DMS53 treated with DMSO at 0.1 percent for 48 hours (cell line): ENCODE results near the gene IL9R.
"Not testable (repeated sequence)": the region's sequence is repeated elsewhere in the genome, so short reads cannot be mapped to it uniquely, and the experiment has no call there.

Experiments used
- DNase-seq: peaks from one replicate; lab custom pipeline; 2025; ENCODE audit not compliant: unreplicated experiment; lab: John Stamatoyannopoulos, UW

IL9R gene, protein sequence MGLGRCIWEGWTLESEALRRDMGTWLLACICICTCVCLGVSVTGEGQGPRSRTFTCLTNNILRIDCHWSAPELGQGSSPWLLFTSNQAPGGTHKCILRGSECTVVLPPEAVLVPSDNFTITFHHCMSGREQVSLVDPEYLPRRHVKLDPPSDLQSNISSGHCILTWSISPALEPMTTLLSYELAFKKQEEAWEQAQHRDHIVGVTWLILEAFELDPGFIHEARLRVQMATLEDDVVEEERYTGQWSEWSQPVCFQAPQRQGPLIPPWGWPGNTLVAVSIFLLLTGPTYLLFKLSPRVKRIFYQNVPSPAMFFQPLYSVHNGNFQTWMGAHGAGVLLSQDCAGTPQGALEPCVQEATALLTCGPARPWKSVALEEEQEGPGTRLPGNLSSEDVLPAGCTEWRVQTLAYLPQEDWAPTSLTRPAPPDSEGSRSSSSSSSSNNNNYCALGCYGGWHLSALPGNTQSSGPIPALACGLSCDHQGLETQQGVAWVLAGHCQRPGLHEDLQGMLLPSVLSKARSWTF

DNA sequence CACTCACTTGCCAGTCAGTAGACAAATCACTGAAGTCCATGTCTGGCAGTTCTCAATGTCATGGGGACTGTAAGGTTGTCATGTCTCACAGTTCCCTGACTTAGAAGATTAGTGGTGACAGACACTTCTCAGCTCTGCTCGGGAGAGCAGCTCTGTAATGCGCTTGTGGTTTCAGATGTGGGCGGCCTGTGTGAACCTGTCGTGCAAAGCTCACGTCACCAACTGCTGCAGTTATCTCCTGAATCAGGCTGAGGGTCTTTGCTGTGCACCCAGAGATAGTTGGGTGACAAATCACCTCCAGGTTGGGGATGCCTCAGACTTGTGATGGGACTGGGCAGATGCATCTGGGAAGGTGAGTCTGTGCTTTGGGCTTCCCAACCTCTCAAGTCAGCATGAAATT is at the start of gene IL9R:
Gene IL9R, plus strand, starts transcription at position 261 of the 400 bp plus-strand sequence. Its CDS starts 64 bp downstream, at position 325.
- DNase-seq, result no peak

DNA sequence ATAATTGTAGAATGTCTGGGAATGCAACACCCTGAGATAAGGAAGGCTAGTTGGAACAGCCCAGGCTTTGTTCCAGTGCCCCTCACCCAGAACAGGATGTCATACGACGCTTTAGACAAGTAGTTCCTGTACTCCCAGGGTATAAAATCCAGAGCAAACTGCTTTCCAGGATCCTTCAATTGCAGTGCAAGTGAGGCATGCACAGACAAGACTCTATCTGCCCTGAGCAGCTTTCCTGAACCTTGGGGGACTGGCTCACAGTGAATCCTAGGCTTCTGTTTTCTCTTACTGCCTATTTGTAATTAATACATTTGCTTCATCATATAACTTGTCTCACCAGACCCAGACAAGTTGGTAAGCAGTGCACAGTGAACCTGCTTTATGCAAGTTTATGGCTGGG is 48.4 kb upstream of the IL9R start:
- no peak for DNase-seq

DNA sequence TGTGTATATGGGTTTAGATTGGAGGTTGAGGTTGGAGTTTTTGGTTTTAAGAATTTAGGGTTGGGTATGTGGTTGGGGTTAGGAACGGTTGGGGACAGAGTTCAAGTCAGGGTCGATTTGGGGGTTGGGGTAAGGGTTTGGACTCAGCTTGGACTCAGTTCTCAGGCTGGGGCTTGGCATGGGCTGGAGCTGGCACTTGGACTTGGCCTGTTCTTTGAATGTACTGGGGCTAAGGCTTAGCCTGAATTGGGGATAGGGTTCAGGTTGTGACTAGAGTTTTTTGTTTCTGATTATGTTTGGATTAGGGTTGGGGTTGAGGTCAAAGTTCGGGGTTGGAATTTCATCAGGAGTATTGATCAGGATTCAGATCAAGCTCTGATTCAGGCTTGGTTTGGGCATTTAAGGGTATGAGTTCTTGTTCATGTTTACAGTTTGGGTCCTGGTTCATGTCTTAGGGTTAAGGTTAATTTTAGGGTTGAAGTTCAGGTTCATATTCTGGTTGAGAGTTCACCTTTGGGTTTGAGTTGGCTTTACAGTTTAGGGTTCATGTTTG is 46.2 kb upstream of the IL9R start:
- no peak for DNase-seq

DNA sequence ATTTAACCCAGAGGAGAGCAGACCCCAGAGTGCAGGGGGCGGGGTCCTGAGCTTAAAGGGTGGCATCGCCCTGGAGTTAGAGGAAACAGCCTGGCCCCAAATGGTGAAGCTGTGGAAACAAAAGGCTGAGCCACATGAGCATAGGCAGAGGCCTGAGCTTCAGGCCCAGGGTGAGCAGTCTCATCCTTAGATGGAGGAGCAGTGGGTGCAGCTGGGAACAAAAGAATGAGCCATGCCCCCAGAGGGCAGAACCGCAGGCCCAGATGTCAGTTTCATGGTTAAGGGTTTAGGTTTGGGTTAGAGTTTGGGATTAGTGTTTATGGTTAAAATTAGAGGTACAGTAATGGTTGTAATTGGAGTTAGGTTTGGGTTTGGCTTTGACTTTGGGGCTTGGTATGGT is 44.4 kb upstream of the IL9R start:
- DNase-seq, result no peak

DNA sequence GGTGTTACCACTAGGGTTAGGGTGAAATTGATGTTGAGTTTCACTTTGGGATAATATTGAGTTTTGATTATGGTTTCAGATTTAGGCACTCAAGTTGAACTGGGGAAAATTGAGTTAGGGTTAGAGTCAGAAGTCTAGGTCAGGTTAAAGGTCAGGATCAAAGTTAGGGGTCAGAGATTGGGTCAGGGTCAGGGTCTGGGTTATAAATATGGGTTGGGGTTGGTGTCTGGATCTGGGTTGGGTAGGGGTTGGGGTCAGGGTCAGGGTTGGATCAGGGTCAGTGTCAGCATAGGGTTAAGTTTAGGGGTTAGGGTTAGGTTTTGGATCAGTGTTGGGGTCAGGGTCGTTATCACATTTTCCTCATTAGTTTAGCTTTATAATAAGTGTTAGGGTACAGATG is 42.7 kb upstream of the IL9R start:
- DNase-seq, result no peak

DNA sequence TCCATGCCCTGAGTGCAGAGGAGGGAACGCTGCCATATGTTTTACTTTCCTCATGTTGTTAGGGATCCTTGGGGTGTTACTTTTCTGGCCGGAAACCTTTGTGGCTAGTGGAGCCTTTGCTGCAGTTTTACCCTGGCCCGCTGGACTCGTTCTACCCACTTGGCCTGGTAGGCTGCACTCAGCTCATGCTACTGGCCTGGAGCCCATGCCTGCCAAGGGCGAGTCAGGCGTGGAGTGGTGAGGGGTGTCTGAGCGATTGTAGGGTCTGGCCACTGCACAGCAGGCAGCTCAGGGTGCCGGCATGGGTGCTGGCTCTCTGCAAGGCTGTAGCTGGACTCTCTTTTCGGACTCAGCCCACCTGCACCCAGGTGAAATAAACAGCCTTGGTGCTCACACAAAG is 41.4 kb upstream of the IL9R start:
- DNase-seq, result no peak

DNA sequence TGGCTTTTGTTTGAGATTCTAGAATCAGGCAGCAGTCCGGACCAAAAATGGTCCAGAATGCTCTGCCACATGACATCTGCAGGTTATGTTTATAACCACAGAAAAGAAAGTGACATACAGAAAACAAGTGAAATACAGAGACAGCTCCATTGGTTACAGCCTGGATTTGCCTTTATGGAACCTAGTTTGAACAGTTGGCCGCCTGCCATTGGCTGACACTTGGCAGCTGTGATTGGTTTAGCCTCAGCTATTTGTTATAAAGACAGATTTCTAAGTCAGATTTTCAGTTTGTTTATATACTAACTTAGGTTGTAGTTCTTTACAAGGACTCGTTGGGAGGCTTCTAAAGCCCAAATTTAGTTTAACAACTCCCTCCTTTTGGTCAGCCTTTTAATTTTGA is 40.8 kb upstream of the IL9R start:
- DNase-seq, result no peak

DNA sequence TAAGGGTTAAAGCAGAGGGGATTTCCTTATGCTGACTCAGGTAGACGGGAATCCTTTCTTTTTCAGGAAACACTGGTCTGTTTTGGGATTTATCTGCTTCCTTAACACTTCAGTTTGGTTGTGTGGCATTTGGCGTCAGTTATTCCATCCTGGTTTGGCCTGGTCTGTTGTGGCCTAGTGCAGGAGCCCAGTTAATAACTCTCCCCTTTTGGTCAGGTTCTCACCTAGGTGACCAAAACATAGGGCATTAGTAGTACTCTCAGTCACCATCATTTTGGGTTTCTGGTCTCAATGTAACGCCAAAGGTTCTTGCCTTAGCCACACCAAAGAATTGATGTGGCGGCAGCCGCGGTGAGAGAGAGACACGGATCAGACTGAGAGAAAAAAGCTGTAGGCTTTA is 39.7 kb upstream of the IL9R start:
- no peak for DNase-seq

DNA sequence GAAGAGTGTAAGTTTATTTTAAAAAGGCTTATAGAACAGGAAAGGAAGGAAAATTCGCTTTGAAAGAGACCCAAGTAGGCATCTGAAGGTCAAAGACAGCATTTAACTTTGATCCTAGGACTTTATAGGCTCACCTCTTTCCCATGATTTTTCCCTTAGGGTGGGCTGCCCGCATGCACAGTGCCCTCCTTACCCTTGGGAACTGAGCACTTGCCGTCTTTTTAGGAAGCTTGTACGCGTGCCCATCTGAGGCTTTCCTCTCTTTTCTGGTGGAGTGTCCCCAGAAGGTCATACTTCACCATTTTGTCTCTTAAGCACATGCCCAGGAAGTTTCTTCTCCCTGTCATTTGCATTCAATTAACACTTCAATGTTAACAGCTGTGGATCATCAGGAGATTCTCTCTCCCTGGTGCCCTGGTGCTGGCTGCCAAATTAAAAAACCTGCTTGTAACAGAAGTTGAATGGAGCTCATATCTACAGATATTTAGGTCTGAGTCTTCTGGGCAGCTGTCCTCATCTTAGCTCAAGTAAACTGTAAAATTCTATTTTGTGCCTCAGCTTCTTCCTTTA is 38.4 kb upstream of the IL9R start:
- no peak for DNase-seq

DNA sequence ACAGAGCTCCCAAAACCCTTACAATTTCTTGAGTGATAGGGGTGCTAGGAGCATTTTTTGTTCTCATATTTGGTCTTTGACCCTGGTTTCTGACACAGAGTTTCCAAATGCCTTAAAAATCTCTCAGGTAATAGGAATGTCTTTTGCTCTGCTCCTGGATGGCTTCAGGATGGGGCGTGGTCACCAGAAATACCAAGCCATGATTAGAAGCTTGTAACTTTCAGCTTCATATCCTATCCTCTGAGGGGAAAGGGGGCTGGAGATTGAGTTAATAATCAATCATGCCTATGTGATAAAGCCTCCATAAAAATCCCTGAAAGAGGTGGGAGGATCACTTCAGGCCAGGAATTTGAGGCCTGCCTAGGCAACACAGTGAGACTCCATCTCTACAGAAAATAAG is 34.6 kb upstream of the IL9R start:
- DNase-seq, result no peak

DNA sequence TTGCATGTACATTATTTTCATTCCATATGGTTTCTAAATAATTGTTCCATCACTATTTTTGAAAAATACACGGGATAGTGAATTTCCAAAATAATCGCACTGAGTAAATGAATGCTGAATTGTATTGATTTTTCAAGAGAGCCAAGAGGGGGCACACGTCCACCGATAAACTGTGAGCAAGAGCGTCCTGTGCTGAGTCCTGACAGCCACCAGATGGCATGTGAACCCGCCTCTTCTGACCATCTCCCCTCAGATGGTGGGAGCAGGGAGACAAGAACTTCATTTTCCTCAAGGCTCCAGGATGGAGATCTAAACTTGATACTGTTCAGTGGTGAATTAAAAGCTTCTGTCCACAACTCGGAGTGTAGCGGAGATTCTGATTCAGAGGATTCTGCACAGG is 30.6 kb upstream of the IL9R start:
- no peak for DNase-seq

DNA sequence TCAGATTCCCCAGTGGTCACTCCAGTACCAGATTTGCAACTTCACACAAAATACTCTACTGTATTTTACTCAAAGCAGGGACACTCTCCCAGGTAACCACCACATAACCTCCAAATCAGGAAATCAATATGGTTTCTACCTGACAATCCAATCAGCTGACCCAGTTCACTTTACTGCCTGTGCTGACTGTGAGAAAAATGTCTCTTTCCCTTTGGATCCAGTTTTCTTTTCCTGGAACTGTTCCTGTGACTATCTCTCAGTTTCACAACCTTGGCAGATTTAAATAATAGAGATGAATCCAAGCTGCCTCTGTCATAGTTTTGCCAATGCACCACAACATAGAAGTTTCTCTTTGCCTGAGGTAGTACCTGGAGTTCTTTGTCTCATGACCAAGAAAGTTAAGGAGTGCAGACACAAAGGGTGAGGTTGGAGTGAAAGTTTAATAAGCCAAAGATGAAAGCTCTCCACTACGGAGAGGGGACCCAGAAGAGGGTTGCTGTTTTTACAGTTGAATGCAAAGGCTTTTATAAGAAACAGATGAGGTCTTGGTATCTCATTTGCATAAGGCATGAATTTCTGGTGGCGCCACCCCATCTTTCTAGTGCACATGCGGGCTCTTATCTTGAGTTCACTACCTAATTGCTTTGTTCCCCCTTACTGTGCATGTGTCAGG is 29.7 kb upstream of the IL9R start:
- no peak for DNase-seq

DNA sequence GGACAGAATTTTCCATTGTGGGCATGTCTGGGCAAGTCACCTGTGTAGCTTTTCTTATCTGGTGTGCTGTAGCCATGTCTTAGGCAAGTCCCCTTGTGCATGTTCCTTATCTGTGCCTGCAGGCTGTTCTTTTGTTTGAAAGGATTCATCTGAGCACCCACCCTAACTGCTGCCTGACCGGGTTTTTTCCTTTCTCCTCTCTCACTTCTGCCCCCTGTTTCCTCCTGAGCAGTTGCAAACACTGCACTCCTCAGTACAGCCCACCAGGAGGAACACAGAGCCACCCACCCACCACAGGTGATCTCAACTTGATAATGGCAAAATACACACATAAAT is 29.2 kb upstream of the IL9R start:
- no peak for DNase-seq

DNA sequence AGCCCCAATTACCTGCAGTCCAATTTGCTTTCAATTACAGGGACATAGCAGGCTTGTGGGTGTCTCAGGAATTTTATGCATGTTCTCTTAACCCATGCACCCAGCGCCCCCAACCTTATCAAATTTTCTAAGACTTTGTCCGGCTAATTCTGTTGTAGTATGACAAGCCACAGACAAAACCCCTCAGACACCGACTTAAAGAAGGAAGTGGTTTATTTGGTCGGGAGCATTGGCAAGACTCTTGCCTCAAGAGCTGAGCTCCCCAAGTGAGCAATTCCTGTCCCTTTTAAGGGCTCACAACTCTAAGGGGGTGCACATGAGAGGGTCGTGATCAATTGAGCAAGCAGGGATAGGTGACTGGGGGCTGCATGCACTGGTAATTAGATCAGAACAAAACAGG is 28.7 kb upstream of the IL9R start:
- no peak for DNase-seq

DNA sequence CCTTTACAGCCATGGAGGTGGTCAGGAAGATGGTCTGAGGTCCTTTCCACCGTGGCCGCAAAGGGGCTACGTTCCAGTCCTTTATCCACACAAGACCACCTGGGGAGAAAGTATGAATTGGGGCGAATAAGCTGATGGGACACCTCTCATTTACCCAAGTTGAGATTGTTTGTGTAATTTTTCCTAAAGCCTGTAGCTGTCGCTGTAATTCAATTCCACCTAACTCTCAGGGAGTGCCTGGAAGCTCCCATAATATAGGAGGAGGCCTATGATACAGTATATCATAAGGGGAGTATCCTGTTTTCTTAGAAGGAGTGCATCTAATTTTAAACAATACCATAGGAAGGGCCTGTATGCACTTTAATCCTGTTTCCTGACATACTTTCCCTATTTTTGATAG is 25.8 kb upstream of the IL9R start:
- DNase-seq, result peak; percentile 13

DNA sequence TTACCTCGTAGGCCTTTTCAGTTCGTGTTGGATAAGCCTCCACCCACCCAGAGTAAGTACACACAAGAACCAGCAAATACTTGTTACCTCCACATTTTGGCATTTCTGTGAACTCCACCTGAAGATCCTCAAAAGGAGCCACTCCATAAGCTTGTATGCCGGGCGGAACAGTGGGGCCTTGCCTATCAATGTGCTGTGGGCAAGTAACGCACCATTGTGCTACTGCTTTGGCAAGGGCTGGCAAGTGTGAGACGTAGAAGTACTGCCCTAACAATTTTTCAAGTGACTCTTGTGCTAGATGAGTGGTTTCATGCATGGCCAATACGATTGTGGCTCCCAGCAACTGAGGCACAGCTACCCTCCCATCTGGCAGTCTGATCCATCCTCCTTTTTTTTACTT is 25.3 kb upstream of the IL9R start:
- DNase-seq, result not testable (repeated sequence)

DNA sequence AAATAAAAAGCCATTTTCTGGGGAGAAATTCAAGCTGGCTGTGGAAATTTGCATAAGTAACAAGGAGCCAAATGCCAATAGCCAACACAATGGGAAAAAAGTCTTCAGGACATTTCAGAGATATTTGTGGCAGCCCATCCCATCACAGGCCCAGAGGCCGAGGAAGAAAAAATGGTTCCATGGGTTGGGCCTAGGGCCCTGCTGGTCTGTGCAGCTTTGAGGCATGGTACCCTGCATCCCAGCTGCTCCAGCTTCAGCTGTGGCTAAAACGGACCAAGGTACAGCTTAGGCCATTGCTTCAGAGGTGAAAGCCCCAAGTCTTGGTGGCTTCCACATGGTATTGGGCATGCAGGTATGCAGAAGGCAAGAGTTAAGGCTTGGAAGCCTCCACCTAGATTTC is 14.2 kb upstream of the IL9R start:
- DNase-seq, result no peak

DNA sequence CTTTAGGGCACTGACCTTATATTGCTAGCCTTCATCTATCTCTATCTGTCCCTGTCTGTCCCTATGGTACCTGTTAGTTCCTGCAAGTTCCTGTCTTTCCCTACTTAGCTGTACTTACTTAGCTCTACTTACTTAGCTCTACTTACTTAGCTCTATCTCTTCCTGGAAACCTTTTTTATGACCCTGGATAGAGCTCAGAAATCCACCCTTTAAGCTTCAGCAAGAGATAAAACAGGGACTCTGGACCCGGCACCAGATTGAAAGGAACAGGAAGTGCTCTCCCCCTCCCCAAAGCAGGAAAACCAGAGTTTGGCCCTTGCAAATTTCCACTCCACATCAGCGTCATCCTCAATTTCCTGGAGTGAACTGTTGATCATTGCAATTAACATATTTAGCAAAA is 12.3 kb upstream of the IL9R start:
- DNase-seq, result no peak

DNA sequence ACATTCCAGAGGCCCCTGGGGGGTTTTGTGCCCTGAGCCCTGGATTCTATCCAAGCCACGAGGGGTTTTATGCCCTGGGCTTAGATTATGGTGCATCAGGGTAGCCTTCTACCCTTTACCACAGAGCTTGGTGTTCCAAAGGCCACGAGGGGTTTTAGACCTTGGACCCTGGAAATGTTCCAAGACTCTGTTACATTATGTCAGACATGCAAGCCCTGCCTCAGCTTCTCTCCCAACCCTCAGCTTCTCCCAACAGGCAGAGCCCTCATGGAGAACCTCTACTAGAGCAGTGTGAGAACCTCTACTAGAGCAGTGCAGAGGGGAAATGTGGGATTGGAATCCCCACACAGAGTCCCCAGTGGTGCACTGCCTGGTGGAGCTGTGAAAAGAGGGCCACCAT is 10.5 kb upstream of the IL9R start:
- DNase-seq, result not testable (repeated sequence)

DNA sequence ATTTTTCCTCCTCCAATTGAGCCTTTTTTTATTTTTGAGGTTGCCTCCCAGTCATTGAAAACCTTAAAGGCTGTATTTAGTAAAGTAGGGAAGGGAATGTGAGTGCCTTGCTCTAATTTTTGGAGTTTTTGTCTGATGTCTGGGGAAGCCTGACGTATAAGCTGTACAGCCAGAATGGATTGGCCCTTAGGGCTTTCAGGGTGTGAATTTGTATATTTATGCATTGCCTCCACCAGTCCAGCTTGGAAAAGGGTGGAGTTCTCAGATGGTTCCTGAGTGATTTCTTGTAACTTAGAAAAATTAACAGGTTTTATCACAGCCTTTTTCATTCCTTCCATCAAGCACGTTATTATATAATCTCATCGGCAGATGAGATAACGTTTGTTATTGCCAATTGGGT is 8.6 kb upstream of the IL9R start:
- DNase-seq, result no peak

DNA sequence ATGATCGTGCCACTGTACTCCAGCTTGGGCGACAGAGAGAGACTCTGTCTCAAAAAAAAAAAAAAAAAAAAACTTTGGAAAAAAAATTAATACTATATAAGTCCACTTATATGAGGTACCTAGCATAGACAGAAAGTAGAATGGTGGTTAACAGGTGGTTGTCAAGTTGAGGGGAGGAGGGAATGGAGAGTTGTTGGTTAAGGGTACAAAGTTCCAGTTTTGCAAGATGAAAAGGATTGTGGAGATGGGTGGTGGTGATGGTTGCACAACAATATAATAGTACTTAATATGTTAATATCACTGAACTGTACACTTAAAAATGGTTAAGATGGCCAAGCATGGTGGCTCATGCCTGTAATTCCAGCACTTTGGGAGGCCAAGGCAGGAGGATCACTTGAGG is 4.1 kb upstream of the IL9R start:
- no peak for DNase-seq

DNA sequence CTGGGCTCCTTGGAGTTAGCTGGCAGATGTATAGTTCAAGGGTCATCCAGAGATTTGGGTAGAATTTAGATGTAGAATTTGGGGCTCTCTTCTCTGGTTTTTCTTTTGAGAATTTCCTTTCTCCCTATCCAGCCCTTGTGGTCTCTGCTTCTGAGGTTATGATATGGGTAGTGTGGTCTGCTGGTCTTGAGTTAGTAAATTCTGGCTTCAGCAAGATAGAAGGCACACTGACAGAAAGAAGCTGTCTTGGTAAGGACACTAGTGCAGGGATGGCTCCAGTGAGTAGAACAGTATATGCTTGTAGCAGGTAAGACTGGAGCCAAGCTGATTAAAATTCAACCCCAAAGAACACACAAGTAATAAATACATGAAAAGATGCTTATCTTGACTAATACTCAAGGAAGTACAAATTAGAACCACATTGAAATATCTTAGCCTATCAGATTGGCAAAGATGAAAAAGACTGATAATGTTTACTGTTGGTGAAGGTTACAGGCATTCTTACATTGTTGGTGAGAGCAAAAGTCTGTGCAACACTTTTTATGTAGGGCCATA is 2.1 kb upstream of the IL9R start:
- DNase-seq, result no peak
